ENCODE results near the gene BMAL2.

BMAL2 gene

GRCh38 chr12:27355979-27356378 is 23.3 kb downstream of the BMAL2 start:
- no peak for DNase-seq (ENCODE audit: low read depth in 2 of 2)

DNA sequence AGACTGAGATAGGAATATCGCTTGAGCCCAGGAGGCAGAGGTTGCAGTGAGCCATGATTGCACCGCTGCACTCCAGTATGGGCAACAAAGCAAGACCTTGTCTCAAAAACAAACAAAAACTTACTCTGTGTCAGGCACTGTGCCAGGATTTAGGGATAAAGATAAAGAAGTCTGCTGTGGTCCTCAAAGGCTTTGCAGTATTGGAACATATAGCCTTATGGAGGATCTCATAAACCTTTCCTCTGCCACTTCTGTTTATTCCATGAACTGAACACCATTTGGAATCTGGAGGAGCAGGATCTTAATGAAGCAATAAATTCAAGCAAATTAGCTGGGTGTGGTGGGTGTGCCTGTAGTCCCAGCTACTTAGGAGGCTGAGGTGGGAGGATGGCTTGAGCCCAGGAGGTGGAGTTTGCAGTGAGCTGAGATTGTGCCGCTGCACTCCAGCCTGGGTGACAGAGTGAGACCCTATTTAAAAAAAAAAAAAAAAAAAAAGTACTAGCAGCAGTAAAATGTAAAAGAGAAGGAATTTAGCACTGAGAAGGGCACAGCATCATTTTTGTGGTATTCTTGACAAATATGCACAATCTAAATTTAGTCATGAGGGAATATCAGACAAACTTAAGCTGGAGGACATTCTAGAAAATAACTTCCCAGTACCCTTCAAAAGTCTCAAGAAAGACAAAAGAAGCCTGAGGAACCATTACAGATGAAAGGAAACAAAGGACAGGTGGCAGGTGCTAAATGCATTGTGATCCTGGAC is 27.1 kb downstream of the BMAL2 start:
- DNase-seq (ENCODE audit: low read depth in 2 of 2): no peak

DNA sequence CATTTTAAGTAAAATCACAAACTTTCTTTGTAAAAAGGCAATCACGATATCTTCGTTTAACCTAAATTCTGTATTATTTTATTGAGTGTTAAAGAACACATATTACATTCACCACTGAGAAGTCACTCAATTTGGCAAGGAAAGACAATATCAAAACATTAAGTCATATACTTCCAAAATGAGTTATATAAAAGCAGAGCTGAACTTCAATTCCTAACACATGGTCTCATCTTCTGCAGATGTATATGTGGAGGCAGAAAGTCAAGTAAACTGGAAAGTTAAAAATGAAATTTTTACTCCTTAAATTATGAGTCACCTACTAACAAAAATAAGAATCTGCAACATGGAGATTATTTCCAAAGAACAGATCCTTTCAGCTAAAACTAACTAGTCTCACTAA is 28.7 kb downstream of the BMAL2 start:
- no peak for DNase-seq (ENCODE audit: low read depth in 2 of 2)

- DNase-seq (ENCODE audit: low read depth in 2 of 2): no peak
Measured at GRCh38 chr12:27366621-27367020, 34.0 kb downstream of the BMAL2 start.

DNA sequence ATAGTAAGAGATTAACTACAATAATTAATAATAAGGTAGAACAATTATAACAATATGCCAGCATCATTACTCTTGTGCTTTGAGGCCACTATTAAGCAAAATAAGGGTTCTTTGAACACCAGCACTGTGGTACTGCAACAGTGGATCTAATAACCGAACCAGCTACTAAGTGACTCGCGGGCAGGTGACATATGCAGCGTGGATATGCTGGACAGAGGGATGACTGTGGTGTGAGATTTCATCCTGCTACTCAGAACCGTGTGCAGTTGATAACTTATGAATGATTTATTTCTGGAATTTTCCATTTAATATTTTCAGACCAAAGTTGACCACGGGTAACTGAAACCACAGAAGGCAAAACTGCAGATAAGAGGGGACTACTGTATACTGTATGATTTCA is 34.4 kb downstream of the BMAL2 start:
- no peak for DNase-seq (ENCODE audit: low read depth in 2 of 2)

GRCh38 chr12:27382171-27382795 is 49.6 kb downstream of the BMAL2 start:
- DNase-seq (ENCODE audit: low read depth in 2 of 2): no peak
